ENCODE measurements around the gene SRGAP2B.
"Not testable (repeated sequence)": the region's sequence is repeated elsewhere in the genome, so short reads cannot be mapped to it uniquely, and the experiment has no call there.

DNA sequence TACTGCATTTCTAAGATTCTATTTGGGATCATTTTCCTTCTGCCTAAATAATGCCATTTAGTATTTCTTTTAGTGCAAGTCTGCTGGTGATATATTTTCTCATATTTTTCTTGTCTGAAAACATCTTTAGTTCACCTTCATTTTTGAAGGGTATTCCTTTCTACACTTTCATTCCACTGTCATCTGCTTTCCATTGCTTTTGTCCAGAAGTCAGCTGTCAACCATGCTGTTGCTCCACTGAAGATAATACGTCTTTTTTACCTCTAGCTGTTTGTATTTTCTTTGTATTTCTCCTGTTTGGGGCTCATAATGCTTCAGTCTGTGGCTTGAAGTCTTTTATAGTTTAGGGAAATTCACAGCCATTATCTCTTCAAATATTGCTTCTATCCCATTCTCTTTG, 167.8 kb downstream of the SRGAP2B start:
- TF ChIP-seq, protein P1, sequence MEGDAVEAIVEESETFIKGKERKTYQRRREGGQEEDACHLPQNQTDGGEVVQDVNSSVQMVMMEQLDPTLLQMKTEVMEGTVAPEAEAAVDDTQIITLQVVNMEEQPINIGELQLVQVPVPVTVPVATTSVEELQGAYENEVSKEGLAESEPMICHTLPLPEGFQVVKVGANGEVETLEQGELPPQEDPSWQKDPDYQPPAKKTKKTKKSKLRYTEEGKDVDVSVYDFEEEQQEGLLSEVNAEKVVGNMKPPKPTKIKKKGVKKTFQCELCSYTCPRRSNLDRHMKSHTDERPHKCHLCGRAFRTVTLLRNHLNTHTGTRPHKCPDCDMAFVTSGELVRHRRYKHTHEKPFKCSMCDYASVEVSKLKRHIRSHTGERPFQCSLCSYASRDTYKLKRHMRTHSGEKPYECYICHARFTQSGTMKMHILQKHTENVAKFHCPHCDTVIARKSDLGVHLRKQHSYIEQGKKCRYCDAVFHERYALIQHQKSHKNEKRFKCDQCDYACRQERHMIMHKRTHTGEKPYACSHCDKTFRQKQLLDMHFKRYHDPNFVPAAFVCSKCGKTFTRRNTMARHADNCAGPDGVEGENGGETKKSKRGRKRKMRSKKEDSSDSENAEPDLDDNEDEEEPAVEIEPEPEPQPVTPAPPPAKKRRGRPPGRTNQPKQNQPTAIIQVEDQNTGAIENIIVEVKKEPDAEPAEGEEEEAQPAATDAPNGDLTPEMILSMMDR (optimal IDR thresholded peaks at IDR 0.05 in 1 of 3, IDR thresholded peaks at IDR 0.05 in 1 of 3, conservative IDR thresholded peaks at IDR 0.05 in 1 of 3; ENCODE audit: extremely low read depth in 1 of 3, insufficient read depth in 2 of 3, low read length in 3 of 3), result not testable (repeated sequence)
- TF ChIP-seq EZH2 (IDR thresholded peaks at IDR 0.05; ENCODE audit: low read length), result not testable (repeated sequence)
